Fibroblast of peridontal ligament (primary cell): ENCODE measurements around the gene A1BG.
A peak's percentile ranks its signal among the peaks of the same experiment; 100 is the strongest.

Experiments used
- DNase-seq: peaks from one replicate; pipeline ENCODE4 v3.0.0-alpha.2; 2010; ENCODE audit errors: extremely low read depth

The A1BG gene

DNA sequence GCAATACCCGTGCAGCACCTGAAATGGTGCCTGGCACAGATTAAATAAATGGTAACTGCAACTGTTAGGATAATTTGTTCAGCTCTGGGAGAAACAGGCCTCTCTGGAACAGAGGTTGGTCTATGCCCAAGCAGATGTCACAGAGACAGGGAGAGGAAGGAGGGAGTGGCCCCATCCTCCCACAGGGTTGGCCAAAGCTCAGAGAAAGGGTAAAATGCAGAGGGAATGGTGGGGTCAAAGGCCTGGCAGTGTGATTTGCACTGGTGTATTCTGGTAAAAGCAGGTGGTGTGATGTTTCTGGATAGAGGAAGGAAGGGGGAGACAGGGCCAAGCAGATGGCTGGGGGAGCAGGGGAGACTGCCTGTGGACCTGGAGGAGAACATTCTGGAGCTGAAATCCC, 17.1 kb downstream of the A1BG start:
- DNase-seq: no peak

DNA sequence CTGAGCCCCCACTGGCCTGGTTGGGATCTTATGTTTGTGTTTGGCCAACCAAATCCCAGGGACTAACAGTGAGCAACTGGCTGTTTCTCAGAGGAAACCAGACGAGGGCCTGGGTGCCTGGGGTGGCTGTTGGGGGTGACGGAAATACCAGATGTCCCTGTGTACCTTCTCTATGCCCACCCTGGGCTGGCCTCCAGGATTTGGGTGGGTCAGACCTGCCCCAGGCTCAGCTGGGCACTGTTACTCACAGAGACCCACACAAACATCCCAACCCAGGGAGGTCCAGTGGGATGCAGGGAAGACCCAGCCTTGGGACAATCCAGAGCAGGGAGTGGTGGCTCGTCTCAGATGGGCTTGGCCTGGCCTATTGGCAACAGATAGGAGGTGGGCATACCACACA, 17.7 kb downstream of the A1BG start:
- DNase-seq: no peak

DNA sequence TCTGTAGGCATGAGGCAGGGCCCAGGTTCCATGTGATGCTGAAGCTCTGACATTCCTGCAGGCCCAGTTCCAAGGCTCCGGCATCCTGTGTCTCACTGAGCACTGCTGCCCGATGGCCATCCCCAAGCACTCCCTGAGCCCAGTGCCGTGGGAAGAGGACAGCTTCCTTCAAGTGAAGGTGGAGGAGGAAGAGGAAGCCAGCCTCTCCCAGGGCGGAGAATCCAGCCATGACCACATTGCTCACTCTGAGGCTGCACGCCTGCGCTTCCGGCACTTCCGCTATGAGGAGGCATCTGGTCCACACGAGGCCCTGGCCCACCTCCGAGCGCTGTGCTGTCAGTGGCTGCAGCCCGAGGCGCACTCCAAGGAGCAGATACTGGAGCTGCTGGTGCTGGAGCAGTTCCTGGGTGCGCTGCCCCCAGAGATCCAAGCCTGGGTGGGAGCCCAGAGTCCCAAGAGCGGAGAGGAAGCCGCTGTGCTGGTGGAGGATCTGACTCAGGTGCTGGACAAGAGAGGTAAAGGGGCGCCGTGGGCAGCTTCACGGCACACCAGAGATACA, 18.5 kb downstream of the A1BG start:
- DNase-seq: no peak

DNA sequence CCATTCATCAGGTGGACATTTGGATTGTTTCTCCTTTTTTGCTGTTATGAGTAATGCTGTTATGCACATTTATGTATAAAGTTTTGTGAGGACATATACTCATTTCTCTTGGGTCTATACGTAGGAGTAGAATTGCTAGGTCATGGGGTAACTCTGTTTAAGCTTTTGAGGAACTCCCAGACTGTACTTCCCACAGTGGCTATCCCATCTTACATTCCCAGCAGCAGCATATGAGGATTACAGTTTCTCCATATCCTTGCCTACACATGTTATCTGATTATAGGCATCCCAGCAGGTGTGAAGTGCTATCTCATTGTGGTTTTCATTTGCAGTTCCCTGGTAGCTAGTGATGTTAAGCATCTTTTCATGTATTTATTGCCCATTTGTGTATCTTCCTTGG, 20.6 kb downstream of the A1BG start:
- DNase-seq: no peak

DNA sequence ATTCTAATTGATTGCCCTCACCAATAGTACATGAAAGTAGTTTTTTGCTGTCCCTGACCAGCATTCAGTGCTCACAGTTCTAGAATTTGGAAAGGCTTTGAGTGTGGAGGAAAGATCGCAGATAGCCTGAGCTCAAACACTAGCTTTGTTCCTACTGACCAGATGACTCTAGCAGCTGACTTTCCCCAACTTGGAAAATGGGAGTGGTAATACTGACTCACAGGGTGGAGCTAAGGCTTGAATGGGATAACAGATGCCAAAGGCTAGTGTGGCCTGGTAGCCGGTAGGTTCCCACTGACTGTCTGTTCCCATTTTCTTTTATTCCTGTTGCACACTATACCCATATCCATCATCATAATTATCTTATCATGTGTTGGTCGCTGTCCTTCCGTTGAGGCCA, 22.8 kb downstream of the A1BG start:
- peak; percentile 75 for DNase-seq

DNA sequence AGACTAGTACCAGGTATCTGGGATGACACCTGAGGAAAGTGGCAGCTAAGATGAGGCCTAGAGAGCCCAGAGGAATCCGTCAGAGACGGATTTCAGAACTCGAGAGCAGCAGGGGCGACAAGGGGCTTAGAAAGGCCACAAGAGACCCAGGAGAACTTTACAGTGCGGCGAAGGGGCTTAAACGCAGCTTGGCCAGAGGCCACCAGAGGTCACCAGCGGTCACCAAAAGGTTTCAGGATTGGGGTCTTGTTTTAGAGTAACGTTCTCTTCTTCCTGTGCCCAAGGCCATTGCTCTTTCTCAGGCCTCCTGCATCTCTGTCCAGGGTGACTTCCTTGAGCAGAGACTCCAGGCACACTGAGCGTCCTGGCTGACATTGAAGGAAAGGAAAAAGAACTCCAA, 24.3 kb downstream of the A1BG start:
- no peak for DNase-seq

DNA sequence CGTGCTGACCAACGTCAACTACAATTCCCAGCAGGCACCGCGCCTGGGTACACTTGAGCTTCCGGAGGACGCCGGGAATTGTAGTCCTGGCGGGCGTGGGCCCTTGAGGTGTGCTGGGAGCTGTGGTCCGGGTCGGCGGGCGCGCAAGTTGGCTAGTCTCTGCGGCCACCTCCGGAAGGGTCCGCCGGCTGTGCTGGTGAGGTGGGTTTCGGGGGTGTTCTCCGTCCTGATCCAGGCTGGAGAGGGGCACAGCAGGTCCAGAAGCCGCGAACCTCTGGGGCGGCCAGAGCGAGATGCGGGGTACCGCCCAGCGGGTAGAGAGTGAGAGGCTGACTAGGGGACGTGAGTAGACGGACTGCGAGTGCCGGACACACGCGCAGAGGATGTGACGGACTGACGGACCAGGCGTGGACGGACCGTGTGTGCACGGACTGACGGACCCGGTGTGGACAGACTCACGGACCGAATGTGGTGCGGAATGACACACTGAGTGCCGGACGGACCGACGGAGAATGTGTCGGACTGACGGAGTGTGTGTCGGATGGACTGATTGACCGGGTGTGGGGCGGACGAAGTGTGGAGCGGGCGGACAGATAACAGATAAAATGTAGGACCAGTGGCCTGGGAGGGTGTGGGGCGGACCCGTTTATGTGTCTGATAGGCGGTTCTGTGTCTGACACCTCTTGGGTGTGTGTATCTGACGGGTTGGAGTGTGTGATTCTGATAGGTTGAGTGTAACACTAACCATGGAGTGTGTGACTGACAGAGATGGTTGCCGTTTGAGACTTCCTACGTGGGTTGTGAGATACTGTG, 26.2 kb downstream of the A1BG start, which contains the start of gene ZSCAN22:
Gene ZSCAN22, plus strand, starts transcription at position 81 of the 813 bp plus-strand sequence. CDS start 7,809 bp downstream, outside the sequence.
- peak; percentile 94 for DNase-seq

DNA sequence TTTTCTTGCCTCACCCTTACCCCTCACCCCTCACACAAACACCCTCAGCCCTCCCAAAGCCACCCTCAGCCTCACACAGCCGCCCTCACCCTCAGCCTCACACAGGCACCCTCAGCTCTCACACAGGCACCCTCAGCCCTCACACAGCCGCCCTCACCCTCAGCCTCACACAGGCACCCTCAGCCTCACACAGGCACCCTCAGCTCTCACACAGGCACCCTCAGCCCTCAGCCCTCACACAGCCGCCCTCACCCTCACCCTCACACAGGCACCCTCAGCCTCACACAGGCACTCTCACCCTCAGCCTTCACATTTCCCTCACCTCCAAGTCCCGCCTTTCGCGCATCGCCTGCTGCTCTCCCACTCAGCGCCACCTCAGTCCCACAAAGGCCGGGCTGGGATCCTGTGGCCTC, 26.8 kb downstream of the A1BG start:
- DNase-seq: no peak

DNA sequence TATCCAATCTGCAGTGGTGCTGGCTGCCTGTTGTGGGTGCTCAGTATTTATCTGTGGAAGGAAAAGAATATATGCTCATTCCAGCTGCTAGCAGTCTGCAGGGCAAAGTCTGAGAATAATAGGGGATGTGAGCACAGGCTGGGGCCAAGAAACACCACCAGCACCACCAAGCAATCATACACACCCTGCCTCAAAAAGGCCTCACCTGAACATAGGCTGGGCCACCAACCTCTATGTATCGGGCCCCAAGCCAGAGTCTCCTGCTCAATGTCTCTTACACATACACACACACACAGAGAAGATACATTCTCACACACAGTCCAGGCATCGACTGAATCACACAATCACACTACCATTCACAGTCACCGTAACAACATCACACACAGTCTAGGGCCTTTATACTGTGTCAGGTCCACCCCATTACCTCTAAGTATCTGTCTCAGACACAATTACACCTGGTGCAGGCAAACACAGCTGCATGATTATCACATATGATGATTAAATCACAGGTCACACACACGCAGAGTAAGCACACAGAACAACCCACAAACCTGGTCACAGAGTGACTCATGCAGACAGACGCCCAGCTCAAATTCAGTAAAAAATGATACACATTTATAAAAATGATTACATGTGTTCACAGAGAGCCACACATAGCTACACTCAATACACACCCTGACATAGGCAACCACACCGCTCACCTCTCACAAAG, 27.8 kb downstream of the A1BG start:
- no peak for DNase-seq

DNA sequence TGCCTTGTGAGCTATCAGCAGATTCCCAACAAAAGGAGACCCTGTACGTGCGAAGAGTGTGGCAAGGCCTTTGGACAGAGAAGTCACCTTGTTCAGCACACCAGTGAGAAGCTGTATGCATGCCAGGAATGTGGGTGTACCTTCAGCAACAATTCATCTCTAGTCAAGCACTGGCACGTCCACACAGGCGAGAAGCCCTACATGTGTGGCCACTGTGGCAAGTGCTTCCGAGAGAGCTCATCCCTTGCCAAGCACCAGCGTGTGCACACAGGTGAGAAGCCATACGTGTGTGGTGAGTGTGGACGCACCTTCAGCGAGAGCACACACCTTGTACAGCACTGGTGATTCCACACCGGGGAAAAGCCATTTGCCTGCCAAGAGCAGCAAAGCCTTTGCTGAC, 34.1 kb downstream of the A1BG start:
- no peak for DNase-seq

DNA sequence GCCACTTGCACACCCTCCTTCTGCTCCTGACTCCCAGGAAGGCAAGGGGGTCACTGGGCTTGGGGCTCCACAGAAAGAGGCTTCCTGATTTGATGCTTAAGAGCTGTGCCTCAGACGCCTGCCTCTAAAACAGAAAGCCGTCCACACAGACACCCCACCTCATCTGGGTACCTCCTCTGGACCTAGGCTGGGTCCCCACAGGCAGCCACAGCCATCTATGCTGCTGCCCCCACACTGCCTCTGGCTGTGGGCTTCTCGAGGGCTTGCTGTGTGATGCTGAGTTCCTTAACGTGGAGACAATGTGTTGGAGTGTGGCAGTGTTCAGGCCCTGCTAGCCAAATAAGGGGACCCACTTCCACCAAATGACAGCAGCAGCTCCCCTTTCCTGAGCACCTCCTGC, 35.0 kb downstream of the A1BG start:
- no peak for DNase-seq

DNA sequence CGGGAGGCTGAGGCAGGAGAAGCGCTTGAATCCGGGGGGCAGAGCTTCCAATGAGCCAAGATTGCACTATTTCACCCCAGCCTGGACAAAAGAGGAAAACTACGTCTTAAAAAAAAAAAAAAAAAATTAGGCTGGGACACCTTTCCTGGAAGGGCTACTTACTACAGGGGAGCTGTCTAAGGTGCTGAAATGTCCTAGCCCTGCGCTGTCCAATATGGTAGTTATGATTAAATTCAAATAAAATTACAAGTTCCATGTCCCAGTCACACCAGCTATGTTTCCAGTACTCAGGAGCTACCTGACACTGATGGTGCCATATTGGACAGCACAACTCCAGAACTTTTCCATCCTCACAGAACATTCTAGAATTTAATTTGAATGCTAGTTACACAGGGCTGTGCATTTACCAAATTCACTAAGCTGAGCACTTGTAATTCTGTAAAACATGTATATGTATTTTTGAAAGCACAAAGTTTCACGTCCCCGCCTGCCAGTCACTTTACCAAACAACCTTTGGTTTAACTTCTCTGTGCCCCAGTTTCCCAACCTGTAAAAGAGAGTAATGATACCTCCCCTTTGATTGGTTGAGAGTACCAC, 35.7 kb downstream of the A1BG start:
- DNase-seq: peak; percentile 63

DNA sequence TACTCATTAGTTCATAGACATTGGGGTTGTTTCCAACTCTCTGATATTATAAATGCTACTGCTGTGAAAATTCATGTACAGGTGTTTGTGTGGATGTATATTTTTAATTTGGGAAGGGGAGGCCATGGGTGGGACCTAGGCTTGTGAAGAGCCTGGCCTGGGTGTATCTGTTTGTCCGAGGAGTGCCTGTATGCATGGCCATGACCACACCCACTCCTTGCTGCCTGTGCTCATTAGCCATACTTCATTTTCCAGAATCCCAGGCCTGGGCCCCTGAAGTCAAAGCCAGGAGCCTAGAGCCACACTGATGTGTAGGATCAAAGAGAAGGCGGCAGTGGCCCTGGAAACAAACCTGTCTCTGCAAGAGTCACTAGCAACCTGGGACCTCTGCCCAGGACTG, 37.7 kb downstream of the A1BG start:
- no peak for DNase-seq

DNA sequence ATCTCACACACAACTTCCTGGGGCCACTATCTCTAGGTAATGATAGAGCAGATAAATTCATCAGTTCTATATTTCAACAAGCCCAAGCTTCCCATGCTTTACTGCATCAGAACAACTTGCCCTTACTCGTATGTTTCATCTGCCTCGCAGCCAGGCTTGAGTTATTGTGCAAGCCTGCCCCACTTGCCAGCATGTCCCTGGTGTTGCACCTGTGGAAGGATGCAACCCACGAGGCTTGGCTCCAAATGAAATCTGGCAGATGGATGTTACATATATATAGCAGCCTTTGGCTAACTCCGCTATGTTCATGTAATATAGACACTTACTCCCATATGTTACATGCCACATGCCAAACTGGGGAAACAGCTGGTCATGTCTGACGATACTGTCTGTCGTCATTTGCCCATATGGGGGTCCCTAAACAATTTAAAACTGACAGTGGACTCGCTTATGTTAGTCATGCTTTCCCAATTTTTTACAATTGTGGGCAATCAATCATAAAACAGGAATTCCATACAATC, 41.9 kb downstream of the A1BG start:
- no peak for DNase-seq

DNA sequence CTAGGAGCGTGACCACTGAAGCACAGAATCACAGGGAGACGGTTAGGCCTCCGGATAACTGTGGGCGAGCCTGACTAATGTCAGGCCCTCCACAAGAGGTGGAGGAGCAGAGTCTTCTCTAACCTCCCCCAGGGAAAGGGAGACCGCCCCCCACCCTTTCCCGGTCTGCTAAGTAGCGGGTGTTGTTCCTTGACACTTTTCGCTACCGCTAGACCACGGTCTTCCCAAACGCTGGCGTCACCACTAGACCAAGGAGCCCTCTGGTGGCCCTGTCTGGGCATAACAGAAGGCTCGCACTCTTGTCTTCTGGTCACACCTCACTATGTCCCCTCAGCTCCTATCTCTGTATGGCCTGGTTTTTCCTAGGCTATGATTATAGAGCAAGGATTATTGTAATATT, 42.6 kb downstream of the A1BG start:
- DNase-seq: peak; percentile 12

DNA sequence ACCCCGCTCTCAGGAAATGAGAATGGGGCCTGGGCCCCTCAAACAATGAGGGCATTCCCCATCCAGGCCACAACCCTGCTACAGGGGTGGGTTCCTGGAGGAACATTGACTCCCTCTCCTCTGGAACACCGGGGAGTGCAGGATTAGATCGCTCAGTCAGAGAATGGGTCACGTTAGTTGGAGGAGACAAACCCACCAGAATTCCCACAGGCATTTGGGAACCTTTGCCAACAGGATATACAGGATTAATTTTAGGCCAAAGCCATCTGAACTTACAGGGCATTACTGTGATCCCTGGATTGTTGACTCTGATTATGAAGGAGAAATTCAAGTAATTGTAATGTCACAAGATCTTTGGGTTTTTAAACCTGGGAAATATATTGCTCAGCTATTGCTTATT, 45.6 kb downstream of the A1BG start:
- DNase-seq: no peak

DNA sequence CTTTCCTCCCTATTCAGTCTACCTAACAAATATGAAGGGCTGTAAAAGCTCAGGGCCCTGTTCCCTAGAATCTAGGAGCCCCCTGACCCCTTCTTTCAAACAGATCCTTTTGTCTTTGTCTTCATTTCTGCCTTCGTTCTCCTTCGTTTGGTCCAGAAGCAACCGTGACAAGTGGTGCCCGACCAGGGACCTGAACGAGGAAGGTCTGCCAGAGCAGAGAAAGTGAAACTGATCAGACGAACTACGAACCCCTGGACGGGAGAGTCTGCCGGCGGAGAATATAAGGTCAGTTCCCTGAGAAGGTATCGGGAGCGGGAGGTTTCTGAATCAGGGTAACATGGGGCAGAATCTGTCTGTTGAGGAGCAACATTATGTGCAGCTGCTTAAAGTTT, 47.4 kb downstream of the A1BG start:
- DNase-seq: peak; percentile 8

DNA sequence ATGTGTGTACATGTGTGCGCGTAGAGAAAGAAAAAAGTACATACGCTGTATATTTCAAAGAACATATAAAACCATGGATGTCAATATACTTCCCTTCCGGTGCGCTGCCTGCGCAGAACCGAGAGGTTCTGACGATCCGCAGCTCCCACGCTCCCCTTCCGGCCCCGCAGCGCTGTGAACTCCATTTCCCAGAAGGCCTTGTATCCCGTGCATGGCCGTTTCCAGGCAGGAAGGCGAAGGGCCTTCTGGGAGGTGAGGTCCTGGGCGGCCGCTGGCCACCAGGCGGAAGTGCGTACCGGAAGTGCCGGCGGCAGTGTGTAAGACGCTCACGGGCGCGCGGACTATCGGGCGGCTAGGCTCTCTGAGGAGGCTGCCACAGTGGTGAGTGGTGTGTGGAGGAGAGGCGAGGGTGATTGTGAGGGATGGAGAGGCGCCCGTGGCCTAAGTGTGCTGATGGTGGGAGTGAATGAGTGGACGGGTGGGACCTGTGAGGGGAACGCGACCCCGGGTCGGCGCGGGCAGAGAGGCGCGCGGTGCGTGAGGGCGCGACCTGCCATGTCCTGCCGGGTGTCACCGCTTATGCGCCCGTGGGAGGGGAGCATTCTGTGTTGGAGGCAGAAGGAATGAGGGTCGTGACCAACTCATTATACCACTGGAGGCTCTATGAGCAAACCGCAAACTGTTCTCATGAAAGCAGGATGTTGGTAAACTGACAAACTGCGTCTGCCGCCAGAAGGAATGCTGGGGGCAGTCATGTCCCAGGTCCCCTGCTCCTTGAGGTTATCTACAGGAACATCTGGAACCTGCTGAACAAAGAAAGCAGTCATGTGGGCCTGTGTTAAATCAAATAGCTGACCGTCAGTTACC, 48.0 kb downstream of the A1BG start, which contains the start of gene ERVK3-1:
Gene ERVK3-1, plus strand, starts transcription at position 313 of the 867 bp plus-strand sequence. CDS start 6,792 bp downstream, outside the sequence.
- DNase-seq: peak; percentile 94

DNA sequence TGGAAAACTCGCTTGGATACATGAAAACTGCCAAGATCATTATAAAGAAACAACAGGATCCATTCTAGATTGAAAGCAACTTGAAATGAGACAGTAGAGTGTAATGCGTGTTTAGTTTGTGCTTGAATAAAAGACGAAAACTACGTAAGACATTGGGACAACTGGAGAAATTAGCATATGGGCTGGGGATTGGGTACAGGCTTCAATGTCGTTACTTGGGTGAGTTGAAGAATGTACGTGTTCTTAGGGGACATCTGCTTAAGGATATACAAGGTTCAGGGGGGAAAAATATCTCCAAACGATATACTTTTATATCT, 48.6 kb downstream of the A1BG start:
- no peak for DNase-seq

DNA sequence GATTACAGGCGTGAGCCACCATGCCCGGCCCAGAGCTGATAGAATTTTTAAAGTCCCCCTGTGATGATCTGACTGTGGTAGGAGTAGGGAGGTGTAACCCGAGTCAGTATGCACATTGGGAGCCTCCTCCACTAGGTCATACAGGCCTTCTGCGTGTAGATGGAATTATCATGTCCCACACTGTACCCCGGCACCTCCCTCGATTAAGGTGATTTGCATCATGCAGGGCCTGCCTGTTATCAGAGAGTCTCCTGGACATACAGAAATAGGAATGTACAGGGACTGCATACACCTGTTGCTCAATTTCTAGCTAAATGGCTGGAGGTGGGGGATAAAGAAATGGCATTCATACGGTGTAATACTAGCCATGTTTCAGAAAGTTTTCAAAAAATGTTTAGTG, 49.0 kb downstream of the A1BG start:
- no peak for DNase-seq

DNA sequence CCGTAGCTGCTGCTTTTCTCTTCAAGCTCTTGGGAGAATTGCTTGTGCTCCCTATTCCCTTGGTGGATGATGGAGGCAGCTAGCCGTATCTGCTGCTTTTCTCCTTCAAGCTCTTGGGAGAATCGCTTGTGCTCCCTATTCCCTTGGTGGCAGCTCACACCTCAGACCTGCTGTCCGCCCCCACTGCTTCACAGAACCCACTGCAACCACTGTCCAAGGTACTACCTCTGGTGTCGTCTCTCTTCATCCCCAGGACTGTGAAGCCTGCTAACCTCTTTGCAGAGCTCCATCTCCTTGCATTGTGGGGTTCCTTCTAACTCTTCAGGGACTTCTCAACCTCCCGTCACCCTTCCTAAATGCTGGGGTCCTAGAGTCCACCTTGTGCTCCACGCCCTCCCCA, 52.7 kb downstream of the A1BG start:
- no peak for DNase-seq
